RWPE2 (cell line): ENCODE results near the gene TH.
A peak's percentile ranks its signal among the peaks of the same experiment; 100 is the strongest.

Experiments
- ATAC-seq: fragments of 200-7000 bp; cut with Tn5 transposase; 3 replicates; pipeline ENCODE4 v1.9.1; 2021; ENCODE audit warnings: low read depth
- DNase-seq: peaks from one replicate; pipeline ENCODE4 v3.0.0-alpha.2; 2020; ENCODE audit warnings: low spot score
- H3K27ac ChIP-seq: fragments of 450-650 bp; 2 replicates; pipeline ENCODE4 v1.5.1; 2017; ENCODE audit warnings: mild to moderate bottlenecking; ENCODE audit not compliant: poor library complexity, severe bottlenecking
- H3K27me3 ChIP-seq: fragments of 250-450 bp; sonication (Bioruptor Pico); 2 replicates; pipeline ENCODE4 v1.5.1; 2021; ENCODE audit warnings: mild to moderate bottlenecking, moderate library complexity; ENCODE audit not compliant: insufficient read depth, poor library complexity, severe bottlenecking
- H3K36me3 ChIP-seq: fragments of 250-450 bp; sonication (Bioruptor Pico); 2 replicates; pipeline ENCODE4 v1.5.1; 2020; ENCODE audit warnings: low read depth, mild to moderate bottlenecking, moderate library complexity
- H3K4me1 ChIP-seq: fragments of 250-450 bp; sonication (Bioruptor Pico); 2 replicates; pipeline ENCODE4 v1.5.1; 2021; ENCODE audit warnings: mild to moderate bottlenecking, moderate library complexity; ENCODE audit not compliant: insufficient read depth, poor library complexity, severe bottlenecking
- H3K4me3 ChIP-seq: fragments of 250-450 bp; sonication (Bioruptor Pico); 2 replicates; pipeline ENCODE4 v1.5.1; 2021; ENCODE audit warnings: mild to moderate bottlenecking, moderate library complexity; ENCODE audit not compliant: severe bottlenecking
- H3K9me3 ChIP-seq: fragments of 250-450 bp; sonication (Bioruptor Pico); 2 replicates; pipeline ENCODE4 v1.5.1; 2021; ENCODE audit warnings: mild to moderate bottlenecking, moderate library complexity; ENCODE audit not compliant: severe bottlenecking
- TF ChIP-seq, protein P1 (sequence below): fragments of 450-650 bp; IDR thresholded peaks from one replicate; pipeline ENCODE4 v1.5.1; 2017; ENCODE audit warnings: mild to moderate bottlenecking, moderate library complexity; ENCODE audit not compliant: poor library complexity, severe bottlenecking

The TH gene

DNA sequence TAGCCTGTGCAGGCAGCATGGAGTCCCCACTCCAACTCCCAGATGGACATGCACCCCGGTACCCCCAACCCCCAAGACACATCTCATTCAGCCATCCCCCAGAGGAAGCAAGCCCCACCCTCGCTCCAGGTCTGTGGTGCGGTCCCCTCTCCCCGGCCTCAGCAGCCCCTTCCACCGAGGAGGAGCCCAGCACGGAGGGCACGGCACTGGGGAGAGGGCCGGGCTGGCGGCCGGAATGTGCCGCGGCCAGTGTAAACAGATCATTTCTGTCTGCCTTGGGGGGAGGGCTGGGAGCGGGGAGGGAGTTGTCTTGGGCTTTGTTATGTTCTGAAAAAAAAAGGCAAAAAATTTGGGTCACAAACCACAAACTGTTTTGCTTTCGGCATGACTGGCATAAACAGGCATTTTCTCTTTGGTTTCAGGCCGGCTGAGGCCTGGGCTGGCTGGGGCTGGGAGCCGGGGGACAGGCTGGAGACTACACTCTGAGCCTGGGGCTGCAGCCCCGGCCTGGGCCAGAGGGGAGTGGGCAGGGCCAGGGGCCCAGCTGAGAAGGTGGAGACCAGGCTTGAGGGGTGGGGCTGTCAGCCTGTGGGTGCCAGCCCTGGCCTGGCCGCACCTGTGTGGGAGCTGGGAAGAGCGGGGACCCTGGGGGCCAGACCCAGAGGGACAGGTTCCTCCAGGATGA lies 49.3 kb downstream of the TH start:
- Histone ChIP-seq H3K4me1 (no peaks in the 10 kb centered on the region), H3K9me3 (no peaks in the 10 kb centered on the region), H3K27ac (no peak overlapping the region), H3K27me3 (no peaks in the 10 kb centered on the region), H3K36me3 (no peaks in the 10 kb centered on the region), H3K4me3 (no peak overlapping the region)
- ATAC-seq (peak; percentile 55; the same call in 2 of the 3 replicates), DNase-seq (peak; percentile 55)
- TF ChIP-seq, protein P1, sequence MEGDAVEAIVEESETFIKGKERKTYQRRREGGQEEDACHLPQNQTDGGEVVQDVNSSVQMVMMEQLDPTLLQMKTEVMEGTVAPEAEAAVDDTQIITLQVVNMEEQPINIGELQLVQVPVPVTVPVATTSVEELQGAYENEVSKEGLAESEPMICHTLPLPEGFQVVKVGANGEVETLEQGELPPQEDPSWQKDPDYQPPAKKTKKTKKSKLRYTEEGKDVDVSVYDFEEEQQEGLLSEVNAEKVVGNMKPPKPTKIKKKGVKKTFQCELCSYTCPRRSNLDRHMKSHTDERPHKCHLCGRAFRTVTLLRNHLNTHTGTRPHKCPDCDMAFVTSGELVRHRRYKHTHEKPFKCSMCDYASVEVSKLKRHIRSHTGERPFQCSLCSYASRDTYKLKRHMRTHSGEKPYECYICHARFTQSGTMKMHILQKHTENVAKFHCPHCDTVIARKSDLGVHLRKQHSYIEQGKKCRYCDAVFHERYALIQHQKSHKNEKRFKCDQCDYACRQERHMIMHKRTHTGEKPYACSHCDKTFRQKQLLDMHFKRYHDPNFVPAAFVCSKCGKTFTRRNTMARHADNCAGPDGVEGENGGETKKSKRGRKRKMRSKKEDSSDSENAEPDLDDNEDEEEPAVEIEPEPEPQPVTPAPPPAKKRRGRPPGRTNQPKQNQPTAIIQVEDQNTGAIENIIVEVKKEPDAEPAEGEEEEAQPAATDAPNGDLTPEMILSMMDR, result no peak

DNA sequence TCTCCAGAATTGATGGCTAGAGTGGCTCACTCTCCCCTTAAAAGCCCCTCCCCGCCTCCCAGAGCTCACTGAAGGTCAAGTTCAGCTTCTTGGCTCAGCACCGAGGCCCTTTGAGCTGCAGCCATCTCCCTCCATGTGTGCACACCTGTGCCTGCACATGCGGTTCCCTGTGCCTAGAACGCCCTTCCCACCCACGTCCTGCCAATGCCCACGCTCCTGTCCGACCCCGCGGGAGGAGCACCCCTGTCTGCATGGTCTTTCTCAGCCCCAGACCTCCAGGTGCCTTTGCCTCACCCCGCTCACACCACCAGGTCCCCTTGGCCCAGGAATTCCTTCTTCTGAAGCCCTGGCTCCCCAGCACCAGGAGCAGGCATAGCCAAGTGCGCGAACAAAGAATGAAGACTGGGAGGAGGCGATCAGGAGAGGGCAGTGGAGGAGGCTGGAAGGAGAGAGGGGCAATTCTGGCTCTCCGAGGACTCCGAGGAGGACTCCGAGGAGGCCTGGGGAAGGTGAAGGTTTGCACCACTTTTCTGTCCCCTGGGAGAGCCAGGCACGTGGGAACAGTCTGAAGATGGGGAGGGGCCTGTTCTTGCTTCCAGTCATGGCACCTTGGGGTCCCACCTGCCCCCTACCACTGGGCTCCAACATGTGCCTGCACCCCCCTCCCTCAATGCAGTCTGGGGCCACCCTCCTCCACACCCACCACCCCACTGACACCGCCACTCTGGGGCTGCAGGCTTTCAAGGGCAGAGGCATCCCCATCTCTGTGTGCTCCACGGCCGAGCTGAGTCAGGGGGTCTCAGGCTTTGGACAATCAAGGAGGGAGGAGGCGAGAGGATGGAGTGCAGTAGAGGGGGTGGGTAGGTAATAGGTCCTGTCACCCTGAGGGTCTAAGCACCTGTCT lies 50.1 kb downstream of the TH start:
- H3K4me1 ChIP-seq, result no peaks in the 10 kb centered on the region
- DNase-seq (peak; percentile 31), ATAC-seq (no peak)
- H3K36me3 ChIP-seq, result no peaks in the 10 kb centered on the region
- no peaks in the 10 kb centered on the region for H3K9me3 ChIP-seq
- no peak overlapping the region for H3K4me3 ChIP-seq
- TF ChIP-seq, protein P1, result no peak
- no peak overlapping the region for H3K27ac ChIP-seq
- H3K27me3 ChIP-seq, result no peaks in the 10 kb centered on the region

DNA sequence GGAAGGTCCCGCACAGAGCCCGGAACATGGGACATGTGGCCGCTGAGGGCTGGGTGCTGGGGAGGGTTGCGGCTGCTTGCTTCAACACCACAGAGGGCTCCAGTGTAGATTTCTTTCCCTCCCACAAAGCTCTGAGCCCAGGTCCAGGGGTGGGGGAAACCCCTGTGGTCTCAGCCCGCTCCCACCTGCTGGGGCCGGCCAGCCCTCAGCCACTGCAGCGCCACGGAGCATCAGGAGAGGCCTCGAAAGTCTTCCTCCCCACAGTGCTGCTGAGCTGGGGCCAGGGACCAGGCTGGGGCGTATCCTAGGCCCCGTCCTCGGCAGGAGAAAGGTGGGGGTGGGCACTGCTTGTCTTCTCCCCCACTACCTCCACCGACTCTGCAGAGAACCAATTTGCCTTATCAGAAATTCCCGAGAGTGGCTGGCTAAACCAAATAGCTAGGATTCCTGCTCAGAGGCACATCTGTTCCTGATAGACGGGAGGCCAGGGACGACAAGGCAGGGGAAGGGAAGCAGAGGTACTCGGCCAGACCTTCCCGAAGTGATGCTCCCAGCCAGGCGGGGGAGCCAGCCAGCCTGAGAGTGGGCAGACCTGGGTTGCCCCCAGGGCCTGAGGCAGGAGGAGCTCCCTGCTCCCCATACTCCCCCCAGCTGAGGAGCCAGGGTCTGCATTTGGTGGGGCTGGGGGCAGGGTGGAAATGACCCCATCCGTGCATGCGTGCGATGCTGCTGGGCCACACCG lies 51.1 kb downstream of the TH start:
- no peaks in the 10 kb centered on the region for H3K4me1 ChIP-seq
- DNase-seq, result peak; percentile 45
- peaks cover 2% of the 10 kb centered on the region for H3K9me3 ChIP-seq
- TF ChIP-seq, protein P1, result no peak
- H3K27me3 ChIP-seq, result no peaks in the 10 kb centered on the region
- H3K27ac ChIP-seq, result no peak overlapping the region
- no peaks in the 10 kb centered on the region for H3K36me3 ChIP-seq
- no peak for ATAC-seq
- H3K4me3 ChIP-seq, result no peak overlapping the region

DNA sequence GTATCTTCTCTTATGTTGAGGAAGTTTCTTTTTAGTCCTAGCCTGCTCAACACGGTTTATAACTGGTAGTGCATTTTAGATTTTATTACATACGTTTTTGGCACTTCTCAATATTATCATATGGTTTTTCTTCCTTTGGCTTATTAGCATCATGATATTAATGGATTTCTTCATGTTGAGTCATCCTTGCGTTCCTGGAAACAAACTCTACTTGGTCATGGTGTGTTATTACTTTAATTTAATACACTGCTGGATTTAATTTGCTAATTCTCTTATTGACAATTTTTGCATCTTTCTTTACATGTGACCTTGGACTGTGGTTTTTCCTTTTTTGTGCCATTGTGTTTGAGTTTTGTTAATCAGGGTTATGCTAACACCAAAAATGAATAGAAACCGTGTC lies 52.9 kb downstream of the TH start:
- Histone ChIP-seq H3K4me3 (no peak overlapping the region), H3K27me3 (no peaks in the 10 kb centered on the region), H3K27ac (no peak overlapping the region), H3K4me1 (no peaks in the 10 kb centered on the region), H3K9me3 (peaks cover 2% of the 10 kb centered on the region), H3K36me3 (no peaks in the 10 kb centered on the region)
- no peak for DNase-seq
- ATAC-seq, result no peak
- TF ChIP-seq, protein P1, result no peak
